CMK (cell line): ENCODE data around the gene PRKG1.
"Not testable (repeated sequence)": the region's sequence is repeated elsewhere in the genome, so short reads cannot be mapped to it uniquely, and the experiment has no call there.

Experiments
- DNase-seq: peaks from one replicate; pipeline ENCODE4 v3.0.0-alpha.2; 2010; ENCODE audit warnings: low read depth

PRKG1 gene

DNA sequence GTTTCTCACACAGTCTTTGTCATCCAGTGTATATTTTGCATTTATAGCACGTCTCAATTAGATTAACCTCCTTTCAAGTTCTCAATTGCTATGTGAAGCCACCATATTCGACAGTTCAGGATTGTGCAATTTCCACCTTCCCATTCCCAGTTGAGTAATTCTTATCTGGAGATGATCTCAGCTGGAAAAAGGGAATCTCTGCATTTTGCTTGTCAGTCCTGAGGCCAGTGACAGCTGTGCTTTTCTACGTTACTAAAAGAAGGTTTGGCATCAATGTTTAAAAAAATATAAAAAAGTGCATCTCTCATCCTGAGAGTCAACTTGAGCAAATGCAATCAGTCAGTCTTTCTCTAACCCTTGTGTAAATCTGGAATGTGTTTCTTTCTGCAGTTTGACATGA is 247.7 kb downstream of the PRKG1 start:
- no peak for DNase-seq

DNA sequence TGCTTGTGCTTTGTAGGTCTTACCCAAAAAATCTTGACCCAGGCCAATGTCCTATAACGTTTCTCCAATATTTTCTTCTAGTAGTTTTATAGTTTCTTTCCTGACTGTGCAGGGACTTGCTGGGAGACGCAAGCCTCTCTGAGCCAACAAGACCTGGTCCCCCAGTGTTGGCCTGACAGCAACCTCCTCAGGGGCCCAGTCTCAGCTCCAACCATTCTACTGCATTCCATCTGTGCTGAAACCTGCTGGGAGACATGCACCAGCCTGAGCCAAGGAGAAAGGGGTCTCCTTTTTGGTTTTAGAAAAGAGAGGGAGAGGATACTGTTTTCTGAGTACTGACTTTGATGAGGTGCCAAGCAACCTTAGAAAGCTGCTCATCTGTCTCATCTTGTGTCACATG is 251.4 kb downstream of the PRKG1 start:
- no peak for DNase-seq

DNA sequence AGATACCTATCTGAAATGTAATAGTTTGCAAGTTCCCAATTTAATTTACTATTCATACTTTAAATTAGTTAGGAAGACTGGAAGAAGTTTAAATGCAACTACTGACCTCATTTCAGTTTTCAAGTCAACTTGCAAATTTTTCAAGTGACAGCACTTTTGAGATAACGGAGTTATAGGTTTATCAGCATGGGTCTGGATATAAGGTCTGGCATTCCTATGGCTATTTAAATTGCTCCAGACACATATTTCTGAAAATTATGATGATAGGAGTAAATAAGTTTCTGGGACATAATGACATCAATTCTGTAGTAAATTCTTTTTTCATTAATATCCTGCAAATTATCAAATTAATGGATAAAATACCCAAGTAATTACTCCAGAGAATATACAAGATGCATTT is 251.9 kb downstream of the PRKG1 start:
- DNase-seq, result no peak

- no peak for DNase-seq
Observed at GRCh38 chr10:51327432-51327831, 253.1 kb downstream of the PRKG1 start.

DNA sequence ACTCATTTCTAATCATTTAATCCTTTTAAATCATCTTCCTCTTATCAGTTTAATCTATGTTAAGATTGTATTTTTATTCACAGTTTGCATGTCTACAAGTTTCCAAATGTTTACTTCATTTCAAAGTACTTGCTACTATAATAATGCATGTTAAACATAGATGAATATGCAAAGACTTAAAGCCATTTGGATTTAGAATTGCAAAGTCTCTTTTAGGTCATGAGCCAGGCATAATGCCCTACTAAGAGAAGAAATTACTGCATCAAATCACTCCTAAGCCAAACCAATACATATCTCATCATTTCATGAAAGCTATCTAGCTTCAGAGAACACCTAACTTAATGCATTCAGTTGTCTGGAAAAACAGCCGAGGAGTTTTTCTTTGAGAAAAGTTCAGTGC is 266.1 kb downstream of the PRKG1 start:
- DNase-seq, result no peak

DNA sequence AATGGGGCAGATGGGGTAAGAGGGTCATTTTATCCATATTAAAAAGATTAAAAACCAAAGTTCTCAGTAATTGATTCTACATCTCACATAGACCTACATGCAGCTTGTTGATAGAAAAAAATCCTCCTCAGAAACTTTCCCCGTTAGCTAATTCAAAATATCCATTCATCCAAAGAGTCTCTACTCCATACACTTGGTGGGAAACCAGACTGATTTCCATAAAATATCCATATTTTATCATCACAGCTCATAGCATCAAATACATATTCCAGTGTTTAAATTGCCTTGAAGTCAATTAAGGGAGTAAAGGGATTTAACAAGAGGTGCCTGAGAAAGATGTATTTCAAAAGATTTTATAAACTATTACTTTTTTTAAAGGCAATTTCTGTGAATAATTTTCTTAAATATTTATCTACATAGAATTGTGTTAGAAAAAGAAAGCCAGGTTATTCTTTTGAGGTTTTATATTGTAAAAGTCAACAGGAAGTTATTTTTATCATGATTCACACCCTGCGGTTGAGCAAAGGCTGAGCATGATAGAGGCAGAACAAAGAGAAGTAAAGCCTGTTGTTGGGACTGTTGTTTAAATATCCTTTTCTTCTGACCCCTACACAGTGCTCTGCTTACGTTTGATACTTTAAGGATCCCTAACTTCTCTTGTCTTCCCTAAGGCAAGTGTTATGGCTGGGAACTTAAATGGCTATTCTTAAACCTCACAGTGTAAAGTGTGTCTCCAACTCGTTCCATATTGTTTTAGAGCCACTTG is 266.7 kb downstream of the PRKG1 start:
- DNase-seq, result no peak

GRCh38 chr10:51341745-51342144 is 267.5 kb downstream of the PRKG1 start:
- not testable (repeated sequence) for DNase-seq

- no peak for DNase-seq
Observed at GRCh38 chr10:51342381-51342780, 268.1 kb downstream of the PRKG1 start.

GRCh38 chr10:51343391-51343790 is 269.1 kb downstream of the PRKG1 start:
- DNase-seq, result no peak

- DNase-seq, result no peak
Observed at GRCh38 chr10:51344371-51344770, 270.1 kb downstream of the PRKG1 start.

- DNase-seq, result no peak
Observed at GRCh38 chr10:51348622-51349021, 274.3 kb downstream of the PRKG1 start.

DNA sequence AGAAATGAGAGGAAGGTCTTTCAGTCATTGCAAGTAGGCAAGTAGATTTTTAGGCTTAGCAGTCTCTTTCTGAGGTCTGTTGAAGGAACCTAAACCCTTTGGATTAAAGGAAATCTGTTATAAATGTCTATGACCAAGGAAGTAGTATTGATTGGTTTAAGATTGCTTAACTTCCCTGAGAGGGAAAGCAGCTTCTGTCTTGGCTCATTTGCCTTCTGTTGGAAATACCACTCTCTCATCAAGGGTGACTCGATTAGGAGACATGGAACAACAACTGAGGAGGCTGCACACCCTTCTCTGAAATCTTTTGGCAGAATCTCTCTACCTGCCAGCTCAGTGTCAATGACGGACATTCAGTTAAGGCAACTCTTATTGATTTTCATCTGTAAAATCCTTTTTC is 282.9 kb downstream of the PRKG1 start:
- DNase-seq, result no peak

GRCh38 chr10:51358227-51358626 is 283.9 kb downstream of the PRKG1 start:
- DNase-seq, result no peak

DNA sequence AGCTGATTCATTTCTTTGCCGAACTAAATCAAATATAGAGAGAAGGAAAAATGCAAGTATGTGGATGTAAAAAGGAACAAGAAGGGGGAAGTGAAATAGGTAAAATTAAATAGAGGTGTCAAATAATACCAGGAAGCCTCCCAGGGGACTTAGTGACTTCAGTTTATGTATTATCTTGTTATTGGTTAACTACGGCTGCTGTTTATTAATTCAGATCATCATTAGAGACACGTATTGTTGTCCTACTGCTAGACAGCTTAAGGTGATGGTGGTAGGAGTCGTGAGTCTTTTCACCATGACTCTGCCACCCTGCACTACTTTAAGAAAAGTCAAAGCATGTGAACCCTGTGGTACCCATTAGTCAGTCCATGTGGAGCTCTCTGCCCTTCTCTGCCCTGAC is 289.1 kb downstream of the PRKG1 start:
- no peak for DNase-seq

- no peak for DNase-seq
Observed at GRCh38 chr10:51364674-51365073, 290.4 kb downstream of the PRKG1 start.

DNA sequence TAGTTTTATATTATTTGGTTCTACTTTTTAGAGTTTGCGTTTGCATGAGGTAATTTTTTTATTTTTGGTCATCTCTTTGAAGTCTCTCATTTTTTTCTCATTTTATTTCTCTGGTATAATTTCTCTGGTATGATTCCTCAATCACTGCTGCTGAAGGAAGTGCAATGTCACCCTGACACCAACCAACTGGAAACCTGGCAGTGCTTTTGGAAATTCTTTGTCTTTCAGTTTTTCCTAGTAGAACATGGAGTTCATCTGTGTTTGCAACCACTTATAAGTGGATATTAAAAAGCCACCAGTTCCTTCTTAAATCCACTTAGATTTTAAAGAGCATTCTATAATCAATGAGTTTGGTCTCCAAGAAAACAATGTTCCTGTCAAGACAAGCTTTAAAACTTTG is 291.8 kb downstream of the PRKG1 start:
- DNase-seq, result no peak

- DNase-seq, result no peak
Observed at GRCh38 chr10:51367127-51367526, 292.8 kb downstream of the PRKG1 start.

GRCh38 chr10:51367694-51368093 is 293.4 kb downstream of the PRKG1 start:
- no peak for DNase-seq

GRCh38 chr10:51368943-51369342 is 294.7 kb downstream of the PRKG1 start:
- DNase-seq, result no peak

DNA sequence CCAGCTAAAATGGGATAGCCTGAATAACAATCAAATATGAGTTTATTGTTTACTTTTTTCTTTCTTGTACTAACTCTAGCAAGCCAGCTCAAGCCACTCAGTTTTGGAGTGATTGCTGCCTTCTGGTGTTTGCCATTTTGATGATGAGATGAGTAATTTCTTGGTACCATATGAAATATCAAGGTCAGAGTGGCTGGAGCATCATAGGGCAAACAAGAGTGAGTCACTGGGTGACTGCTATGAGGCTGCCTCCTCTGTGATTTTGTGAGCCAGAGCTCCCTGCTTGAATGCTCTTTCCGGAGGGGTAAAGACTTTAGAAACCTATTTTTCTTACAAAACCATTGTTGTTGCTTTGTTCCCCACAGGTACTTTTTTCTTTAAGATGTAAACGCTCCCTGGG is 295.6 kb downstream of the PRKG1 start:
- no peak for DNase-seq

GRCh38 chr10:51371743-51372142 is 297.5 kb downstream of the PRKG1 start:
- no peak for DNase-seq

DNA sequence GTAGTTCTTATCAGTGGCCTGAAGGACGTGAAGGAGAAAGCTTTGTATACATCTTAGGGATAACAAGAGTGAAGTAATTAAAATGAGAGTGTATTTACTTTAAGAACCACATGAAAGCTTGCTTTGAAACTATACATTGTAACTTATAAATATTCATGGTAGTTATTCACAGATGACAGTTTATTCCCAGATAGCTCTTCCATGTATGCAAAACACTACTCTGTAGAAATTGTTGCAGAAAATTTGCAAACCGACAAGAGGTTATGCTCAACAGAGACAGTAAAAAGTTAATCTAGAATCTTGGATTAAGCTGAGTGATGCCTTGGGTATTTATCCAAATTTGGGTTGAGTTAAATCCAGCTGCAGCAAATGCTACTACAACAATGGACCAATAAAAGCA is 301.5 kb downstream of the PRKG1 start:
- no peak for DNase-seq

DNA sequence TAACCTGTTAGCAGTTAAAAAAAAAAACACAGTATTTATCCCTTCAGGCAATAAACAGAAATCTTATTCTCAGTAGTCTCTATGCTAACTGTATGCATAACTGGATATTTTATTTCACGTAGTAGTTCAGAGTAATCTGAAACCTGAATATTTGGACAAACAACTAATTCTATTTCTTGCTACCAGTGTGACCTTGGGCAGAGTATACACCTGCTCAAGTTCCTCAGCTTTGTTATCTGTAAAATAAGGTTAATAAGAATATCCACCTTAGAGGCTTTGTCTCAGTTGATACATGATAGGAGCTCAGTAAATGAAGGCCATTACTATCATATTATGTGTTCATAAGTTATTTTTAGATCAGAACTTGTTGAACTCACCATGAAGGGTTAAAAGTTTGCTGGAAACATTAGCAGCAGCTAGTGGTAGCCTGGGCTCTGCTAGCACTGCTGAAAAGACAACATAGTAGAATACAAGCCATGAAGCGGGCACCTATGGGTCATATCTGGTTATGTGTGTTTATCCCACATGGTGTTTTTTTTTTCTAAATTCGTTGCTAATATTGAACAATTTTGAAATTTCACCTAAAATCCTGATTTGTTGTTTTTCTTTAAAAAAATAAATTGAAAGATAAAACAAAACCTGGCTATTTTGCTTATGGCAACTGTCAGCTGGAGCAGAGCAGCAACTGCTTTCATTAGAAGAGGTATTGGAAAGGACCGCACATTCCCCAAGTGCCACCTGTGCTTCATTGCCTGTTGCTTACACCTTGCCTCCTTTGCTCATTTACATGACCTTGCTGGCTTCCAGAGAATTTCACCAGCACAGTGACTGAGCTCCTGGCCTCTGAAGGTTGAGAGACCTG is 303.0 kb downstream of the PRKG1 start:
- no peak for DNase-seq
